Smooth muscle cell (in vitro differentiated cells): ENCODE data around the gene STARD13. TPM values are rescaled to one million over a fixed set of nuclear protein-coding genes. Genes with fewer than 3 reads are reported as not detected.

Experiments used
- DNase-seq: peaks from one replicate; lab custom pipeline; 2025; ENCODE audit not compliant: unreplicated experiment; lab: John Stamatoyannopoulos, UW
- H2AFZ ChIP-seq: fragments of 200-600 bp; sonication (generic); 2 replicates; pipeline ENCODE4 v1.6.0; 2016; ENCODE audit warnings: antibody characterized with exemption, low read depth, mild to moderate bottlenecking
- H3F3A ChIP-seq: fragments of 200-600 bp; sonication (generic); 2 replicates; pipeline ENCODE4 v1.6.0; 2017; ENCODE audit warnings: antibody characterized with exemption, low read depth
- H3K27ac ChIP-seq: fragments of 200-600 bp; sonication (generic); 2 replicates; pipeline ENCODE4 v1.5.1; 2016; ENCODE audit warnings: low read depth, mild to moderate bottlenecking
- H3K27me3 ChIP-seq: fragments of 200-600 bp; sonication (generic); 2 replicates; pipeline ENCODE4 v1.6.1; 2016; ENCODE audit warnings: low read depth, mild to moderate bottlenecking
- H3K36me3 ChIP-seq: fragments of 200-600 bp; sonication (generic); 2 replicates; pipeline ENCODE4 v1.5.1; 2016; ENCODE audit warnings: low read depth
- H3K4me1 ChIP-seq: fragments of 200-600 bp; sonication (generic); 2 replicates; pipeline ENCODE4 v1.5.1; 2016; ENCODE audit warnings: low read depth
- H3K4me2 ChIP-seq: fragments of 200-600 bp; sonication (generic); 2 replicates; pipeline ENCODE4 v1.6.0; 2016; ENCODE audit warnings: mild to moderate bottlenecking
- H3K4me3 ChIP-seq: fragments of 200-600 bp; sonication (generic); 2 replicates; pipeline ENCODE4 v1.5.1; 2016; ENCODE audit warnings: mild to moderate bottlenecking
- H3K79me2 ChIP-seq: fragments of 200-600 bp; sonication (generic); 2 replicates; pipeline ENCODE4 v1.6.0; 2016; ENCODE audit warnings: low read depth, mild to moderate bottlenecking
- H3K9ac ChIP-seq: fragments of 200-600 bp; sonication (generic); 2 replicates; pipeline ENCODE4 v1.6.0; 2016; ENCODE audit warnings: low read depth
- H3K9me3 ChIP-seq: fragments of 200-600 bp; sonication (generic); replicated peaks from 2 replicates; pipeline ENCODE4 v1.5.1; 2016; ENCODE audit warnings: low read depth
- H4K20me1 ChIP-seq: fragments of 200-600 bp; sonication (generic); 2 replicates; pipeline ENCODE4 v1.6.0; 2016; ENCODE audit warnings: low read depth
- WGBS: methylation state at CpG from one replicate; pipeline ENCODE4 v1.1.7; 2016; ENCODE audit warnings: low lambda C conversion rate; 5-methylcytosine and 5-hydroxymethylcytosine counted together
- polyA plus RNA-seq: library from polyadenylated mRNA; unstranded; fragments of >200 nt; fragmentation: Nextera tagmentation; extraction: Ambion mirVana; gene quantifications from 2 replicates; pipeline ENCODE4 v1.2.1, GENCODE V29; 2016
- total RNA-seq: library from RNA; depleted of rRNA; stranded (reverse); fragments of >200 nt; gene quantifications from 2 replicates; pipeline ENCODE4 v1.2.3, GENCODE V29; 2014
- TF ChIP-seq, protein P1 (sequence below): fragments of 200-600 bp; sonication (generic); IDR thresholded peaks from 2 replicates; pipeline ENCODE4 v1.5.1; 2017; ENCODE audit warnings: borderline replicate concordance, mild to moderate bottlenecking, antibody characterized with exemption; ENCODE audit not compliant: insufficient read depth, poor library complexity, severe bottlenecking

The STARD13 gene
- total and polyA plus RNA-seq, 2 experiments from 2014 or later: 12.4 to 18.8 TPM

DNA sequence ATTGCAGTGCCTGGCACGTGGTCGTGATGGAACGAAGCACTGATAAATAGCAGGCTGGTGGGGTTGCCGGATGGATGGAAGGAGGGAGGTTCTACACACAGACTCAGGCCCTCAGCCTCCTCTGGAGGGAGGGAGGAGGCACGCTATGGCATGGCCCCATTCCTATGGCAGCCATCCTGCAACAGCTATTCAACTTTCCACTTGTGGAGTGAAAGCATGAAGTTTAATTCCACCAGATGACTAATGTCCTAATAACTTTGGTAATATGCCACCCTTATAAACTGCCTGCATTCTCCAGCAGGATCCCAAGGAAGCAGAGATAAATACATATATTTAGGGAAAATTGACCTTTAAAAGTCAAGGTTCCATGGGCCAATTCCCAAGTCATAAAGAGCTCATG lies 176.9 kb downstream of the STARD13 start:
- Histone ChIP-seq H3K79me2 (no peaks in the 10 kb centered on the region), H3K27me3 (no peaks in the 10 kb centered on the region), H3F3A (no peaks in the 10 kb centered on the region), H3K4me1 (no peaks in the 10 kb centered on the region), H3K27ac (no peak overlapping the region), H2AFZ (no peak overlapping the region), H4K20me1 (no peaks in the 10 kb centered on the region), H3K9ac (no peak overlapping the region), H3K36me3 (peaks cover 14% of the 10 kb centered on the region), H3K4me3 (no peak overlapping the region), H3K4me2 (peak overlapping the region; percentile 10), H3K9me3 (no peaks in the 10 kb centered on the region)
- 93% methylated on average over 5 of the region's 5 CpGs for WGBS
- no peak for DNase-seq
- TF ChIP-seq, protein P1, sequence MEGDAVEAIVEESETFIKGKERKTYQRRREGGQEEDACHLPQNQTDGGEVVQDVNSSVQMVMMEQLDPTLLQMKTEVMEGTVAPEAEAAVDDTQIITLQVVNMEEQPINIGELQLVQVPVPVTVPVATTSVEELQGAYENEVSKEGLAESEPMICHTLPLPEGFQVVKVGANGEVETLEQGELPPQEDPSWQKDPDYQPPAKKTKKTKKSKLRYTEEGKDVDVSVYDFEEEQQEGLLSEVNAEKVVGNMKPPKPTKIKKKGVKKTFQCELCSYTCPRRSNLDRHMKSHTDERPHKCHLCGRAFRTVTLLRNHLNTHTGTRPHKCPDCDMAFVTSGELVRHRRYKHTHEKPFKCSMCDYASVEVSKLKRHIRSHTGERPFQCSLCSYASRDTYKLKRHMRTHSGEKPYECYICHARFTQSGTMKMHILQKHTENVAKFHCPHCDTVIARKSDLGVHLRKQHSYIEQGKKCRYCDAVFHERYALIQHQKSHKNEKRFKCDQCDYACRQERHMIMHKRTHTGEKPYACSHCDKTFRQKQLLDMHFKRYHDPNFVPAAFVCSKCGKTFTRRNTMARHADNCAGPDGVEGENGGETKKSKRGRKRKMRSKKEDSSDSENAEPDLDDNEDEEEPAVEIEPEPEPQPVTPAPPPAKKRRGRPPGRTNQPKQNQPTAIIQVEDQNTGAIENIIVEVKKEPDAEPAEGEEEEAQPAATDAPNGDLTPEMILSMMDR: no peak

DNA sequence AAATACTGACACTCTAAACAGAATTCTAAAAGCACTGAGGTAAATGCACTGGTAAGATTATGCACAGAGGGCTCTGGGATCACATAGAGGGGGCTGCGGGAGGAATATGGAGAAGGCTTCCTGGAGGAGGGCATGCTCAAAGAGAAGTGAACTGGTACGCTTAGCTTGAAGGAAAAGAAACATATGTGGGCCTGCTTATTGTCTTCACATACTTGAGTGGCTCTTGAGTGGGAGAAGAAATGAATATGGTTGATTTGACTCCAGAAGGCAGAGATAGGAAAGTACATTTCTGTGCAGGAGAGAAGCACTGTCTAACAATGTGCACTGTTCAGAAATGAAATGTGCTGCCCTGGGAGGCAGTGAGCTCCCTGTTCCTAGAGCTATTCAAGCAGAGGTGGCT lies 178.2 kb downstream of the STARD13 start:
- DNase-seq: no peak
- no peak overlapping the region for H2AFZ ChIP-seq

DNA sequence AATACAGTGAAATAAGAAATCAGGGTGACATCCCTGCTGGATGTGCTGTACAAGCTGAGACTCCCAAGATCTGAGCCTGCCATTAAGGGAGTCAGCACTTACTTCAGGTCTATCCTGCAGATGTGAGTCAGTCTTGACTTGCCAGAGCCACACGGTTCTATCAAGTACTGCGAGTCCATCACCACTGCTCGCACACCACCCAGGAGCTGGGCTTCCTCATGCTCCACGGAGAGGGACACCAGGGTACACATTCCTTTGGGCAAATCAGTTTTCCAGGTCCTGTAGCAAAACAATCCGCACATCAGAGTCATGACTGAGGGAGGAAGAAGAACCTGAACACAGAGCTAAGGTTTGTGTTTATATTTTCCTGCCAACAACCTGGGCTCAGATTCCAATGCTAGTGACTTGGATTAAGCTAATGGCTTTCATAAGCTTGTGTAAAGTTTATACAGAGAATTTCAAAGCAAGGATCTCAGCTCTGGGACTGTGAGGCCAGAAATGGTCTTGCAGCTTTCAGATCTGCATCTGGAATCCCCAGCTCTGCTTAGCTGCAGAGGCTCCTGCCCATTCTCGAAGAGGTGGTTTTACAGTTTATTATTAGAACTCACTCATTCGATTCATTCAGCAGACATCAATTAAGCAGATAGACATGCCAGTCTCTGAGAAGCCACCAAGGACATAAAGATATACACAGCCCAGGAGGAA lies 178.7 kb downstream of the STARD13 start:
- H3K27me3 ChIP-seq: no peaks in the 10 kb centered on the region
- no peaks in the 10 kb centered on the region for H3K4me1 ChIP-seq
- H3K4me3 ChIP-seq: no peak overlapping the region
- no peaks in the 10 kb centered on the region for H3K9me3 ChIP-seq
- TF ChIP-seq, protein P1: no peak
- no peak overlapping the region for H2AFZ ChIP-seq
- H3F3A ChIP-seq: no peaks in the 10 kb centered on the region
- no peaks in the 10 kb centered on the region for H3K79me2 ChIP-seq
- no peak overlapping the region for H3K4me2 ChIP-seq
- no peak for DNase-seq
- 53% methylated on average over 7 of the region's 7 CpGs for WGBS
- peak overlapping the region; percentile 2 for H3K27ac ChIP-seq
- H4K20me1 ChIP-seq: no peaks in the 10 kb centered on the region
- no peak overlapping the region for H3K9ac ChIP-seq
- H3K36me3 ChIP-seq: peaks cover 14% of the 10 kb centered on the region

More for the DNA sequence above, 178.2 kb downstream of the STARD13 start:
- no peaks in the 10 kb centered on the region for H3F3A ChIP-seq
- H3K4me3 ChIP-seq: no peak overlapping the region
- H3K4me2 ChIP-seq: no peak overlapping the region
- no peaks in the 10 kb centered on the region for H3K4me1 ChIP-seq
- peak overlapping the region; percentile 2 for H3K27ac ChIP-seq
- H4K20me1 ChIP-seq: no peaks in the 10 kb centered on the region
- peaks cover 14% of the 10 kb centered on the region for H3K36me3 ChIP-seq
- no peaks in the 10 kb centered on the region for H3K9me3 ChIP-seq
- 75% methylated on average over 2 of the region's 2 CpGs for WGBS
- H3K27me3 ChIP-seq: no peaks in the 10 kb centered on the region
- TF ChIP-seq, protein P1: no peak
- H3K9ac ChIP-seq: no peak overlapping the region
- no peaks in the 10 kb centered on the region for H3K79me2 ChIP-seq

DNA sequence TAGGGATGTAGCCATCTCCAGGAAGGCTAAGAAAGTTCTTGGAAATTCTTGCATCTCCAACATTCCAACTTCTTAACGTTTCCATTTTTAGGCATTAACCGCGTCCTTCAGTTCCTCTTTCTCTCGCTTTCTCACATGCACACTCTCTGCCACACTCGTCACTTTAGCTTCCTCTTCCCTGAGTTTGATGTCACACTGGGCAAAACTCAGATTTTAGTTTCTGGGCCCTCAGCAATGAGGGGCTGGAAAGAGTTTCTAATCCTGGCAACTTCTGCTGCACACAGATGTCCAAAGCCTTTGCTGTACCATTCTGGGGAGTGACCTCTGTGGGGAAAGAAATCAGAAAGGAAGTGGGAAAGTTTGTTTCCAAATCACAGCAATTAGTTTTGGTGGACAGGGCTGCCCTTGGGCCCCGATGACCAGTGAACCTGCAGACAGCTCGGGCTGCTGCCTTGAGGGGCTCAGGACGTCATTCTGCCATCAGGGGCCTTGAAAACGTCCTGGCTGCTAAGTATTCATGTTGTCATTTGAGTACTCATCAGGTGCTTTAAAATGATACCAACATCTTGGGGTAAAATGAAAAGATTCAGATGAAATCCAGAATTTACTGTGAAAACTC lies 180.1 kb downstream of the STARD13 start:
- H3K4me3 ChIP-seq: no peak overlapping the region
- H4K20me1 ChIP-seq: no peaks in the 10 kb centered on the region
- H3K4me2 ChIP-seq: no peak overlapping the region
- 93% methylated on average over 9 of the region's 9 CpGs for WGBS
- no peak overlapping the region for H3K27ac ChIP-seq
- no peaks in the 10 kb centered on the region for H3K4me1 ChIP-seq
- no peak for DNase-seq
- no peaks in the 10 kb centered on the region for H3K27me3 ChIP-seq
- TF ChIP-seq, protein P1: no peak
- no peak overlapping the region for H3K9ac ChIP-seq
- H3K36me3 ChIP-seq: peaks cover 14% of the 10 kb centered on the region
- no peak overlapping the region for H2AFZ ChIP-seq
- H3K9me3 ChIP-seq: no peaks in the 10 kb centered on the region
- H3K79me2 ChIP-seq: no peaks in the 10 kb centered on the region
- H3F3A ChIP-seq: no peaks in the 10 kb centered on the region
